ENCODE results near the gene SEC24D. TPM values are rescaled to one million over a fixed set of nuclear protein-coding genes. Genes with fewer than 3 reads are reported as not detected.

SEC24D gene
- total and polyA plus RNA-seq, 2 experiments from 2014 or later, result 37.6 to 94.8 TPM

DNA sequence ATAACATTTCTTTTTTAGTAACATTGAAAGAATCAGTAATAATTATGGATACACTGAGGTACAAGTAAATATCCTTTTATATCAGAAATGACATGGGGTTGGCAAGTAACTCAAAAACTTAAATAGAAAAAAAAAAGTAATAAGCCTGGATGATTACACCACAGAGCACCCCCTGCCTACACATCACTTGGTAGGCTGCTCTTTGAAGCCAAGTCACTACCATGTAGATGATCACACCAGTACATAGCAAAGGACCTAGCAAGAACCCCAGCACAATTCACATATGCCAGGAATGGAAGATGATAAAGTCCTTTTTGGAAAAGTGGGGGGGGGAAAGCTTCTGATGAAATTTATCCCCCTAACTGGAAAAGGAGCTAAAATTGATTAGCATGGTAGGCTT, 93.9 kb downstream of the SEC24D start (continued):
- TF ChIP-seq, protein P1, sequence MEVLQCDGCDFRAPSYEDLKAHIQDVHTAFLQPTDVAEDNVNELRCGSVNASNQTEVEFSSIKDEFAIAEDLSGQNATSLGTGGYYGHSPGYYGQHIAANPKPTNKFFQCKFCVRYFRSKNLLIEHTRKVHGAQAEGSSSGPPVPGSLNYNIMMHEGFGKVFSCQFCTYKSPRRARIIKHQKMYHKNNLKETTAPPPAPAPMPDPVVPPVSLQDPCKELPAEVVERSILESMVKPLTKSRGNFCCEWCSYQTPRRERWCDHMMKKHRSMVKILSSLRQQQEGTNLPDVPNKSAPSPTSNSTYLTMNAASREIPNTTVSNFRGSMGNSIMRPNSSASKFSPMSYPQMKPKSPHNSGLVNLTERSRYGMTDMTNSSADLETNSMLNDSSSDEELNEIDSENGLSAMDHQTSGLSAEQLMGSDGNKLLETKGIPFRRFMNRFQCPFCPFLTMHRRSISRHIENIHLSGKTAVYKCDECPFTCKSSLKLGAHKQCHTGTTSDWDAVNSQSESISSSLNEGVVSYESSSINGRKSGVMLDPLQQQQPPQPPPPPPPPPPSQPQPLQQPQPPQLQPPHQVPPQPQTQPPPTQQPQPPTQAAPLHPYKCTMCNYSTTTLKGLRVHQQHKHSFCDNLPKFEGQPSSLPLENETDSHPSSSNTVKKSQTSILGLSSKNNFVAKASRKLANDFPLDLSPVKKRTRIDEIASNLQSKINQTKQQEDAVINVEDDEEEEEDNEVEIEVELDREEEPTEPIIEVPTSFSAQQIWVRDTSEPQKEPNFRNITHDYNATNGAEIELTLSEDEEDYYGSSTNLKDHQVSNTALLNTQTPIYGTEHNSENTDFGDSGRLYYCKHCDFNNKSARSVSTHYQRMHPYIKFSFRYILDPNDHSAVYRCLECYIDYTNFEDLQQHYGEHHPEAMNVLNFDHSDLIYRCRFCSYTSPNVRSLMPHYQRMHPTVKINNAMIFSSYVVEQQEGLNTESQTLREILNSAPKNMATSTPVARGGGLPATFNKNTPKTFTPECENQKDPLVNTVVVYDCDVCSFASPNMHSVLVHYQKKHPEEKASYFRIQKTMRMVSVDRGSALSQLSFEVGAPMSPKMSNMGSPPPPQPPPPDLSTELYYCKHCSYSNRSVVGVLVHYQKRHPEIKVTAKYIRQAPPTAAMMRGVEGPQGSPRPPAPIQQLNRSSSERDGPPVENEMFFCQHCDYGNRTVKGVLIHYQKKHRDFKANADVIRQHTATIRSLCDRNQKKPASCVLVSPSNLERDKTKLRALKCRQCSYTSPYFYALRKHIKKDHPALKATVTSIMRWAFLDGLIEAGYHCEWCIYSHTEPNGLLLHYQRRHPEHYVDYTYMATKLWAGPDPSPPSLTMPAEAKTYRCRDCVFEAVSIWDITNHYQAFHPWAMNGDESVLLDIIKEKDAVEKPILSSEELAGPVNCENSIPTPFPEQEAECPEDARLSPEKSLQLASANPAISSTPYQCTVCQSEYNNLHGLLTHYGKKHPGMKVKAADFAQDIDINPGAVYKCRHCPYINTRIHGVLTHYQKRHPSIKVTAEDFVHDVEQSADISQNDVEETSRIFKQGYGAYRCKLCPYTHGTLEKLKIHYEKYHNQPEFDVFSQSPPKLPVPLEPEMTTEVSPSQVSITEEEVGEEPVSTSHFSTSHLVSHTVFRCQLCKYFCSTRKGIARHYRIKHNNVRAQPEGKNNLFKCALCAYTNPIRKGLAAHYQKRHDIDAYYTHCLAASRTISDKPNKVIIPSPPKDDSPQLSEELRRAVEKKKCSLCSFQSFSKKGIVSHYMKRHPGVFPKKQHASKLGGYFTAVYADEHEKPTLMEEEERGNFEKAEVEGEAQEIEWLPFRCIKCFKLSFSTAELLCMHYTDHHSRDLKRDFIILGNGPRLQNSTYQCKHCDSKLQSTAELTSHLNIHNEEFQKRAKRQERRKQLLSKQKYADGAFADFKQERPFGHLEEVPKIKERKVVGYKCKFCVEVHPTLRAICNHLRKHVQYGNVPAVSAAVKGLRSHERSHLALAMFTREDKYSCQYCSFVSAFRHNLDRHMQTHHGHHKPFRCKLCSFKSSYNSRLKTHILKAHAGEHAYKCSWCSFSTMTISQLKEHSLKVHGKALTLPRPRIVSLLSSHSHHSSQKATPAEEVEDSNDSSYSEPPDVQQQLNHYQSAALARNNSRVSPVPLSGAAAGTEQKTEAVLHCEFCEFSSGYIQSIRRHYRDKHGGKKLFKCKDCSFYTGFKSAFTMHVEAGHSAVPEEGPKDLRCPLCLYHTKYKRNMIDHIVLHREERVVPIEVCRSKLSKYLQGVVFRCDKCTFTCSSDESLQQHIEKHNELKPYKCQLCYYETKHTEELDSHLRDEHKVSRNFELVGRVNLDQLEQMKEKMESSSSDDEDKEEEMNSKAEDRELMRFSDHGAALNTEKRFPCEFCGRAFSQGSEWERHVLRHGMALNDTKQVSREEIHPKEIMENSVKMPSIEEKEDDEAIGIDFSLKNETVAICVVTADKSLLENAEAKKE (CRISPR knock-in tag; IDR thresholded peaks at IDR 0.05), result no peak
- TF ChIP-seq STAT1 (IDR thresholded peaks at IDR 0.05; ENCODE audit: unreplicated experiment), result no peak
- TF ChIP-seq ZNF331 (CRISPR knock-in tag; IDR thresholded peaks at IDR 0.05; ENCODE audit: low read depth), result no peak

DNA sequence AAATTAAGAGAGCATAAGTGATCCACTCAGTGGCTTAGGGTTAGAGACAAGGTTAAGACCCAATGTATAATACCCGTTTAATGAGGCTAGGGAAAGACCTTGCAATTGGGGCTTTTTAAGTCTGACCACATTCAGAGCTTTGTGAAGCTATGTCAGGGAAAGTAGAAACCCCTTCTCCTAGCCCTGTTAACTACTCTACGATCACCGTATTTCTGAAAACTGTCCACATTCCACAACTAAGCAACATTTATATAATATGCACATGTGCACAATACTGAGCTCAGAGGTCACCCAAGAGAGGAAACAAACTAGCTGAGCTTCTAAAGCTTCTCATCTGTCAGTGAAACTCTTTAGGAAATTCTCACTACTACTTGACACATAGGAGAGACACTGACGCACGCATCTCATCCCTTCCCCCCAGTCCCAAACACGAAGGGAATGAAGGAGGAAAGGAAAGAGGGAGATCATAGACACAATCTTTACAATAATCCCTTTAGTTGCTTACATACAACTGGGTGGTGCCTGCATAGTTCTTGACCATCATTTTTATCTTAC, 94.5 kb downstream of the SEC24D start:
- H3K27ac Mint-ChIP-seq, result 0 out of 2 replicates have a peak overlapping the region, but pooled peaks have one; percentile 22
- no peak overlapping the region for H3K4me3 ChIP-seq
- H3K27ac ChIP-seq (ENCODE audit: low read depth), result peak overlapping the region; percentile 35
- no peaks in the 10 kb centered on the region for H3K27me3 Mint-ChIP-seq (ENCODE audit: insufficient read depth, low read depth, poor library complexity)
- H3K9me3 Mint-ChIP-seq, result no peaks in the 10 kb centered on the region
- H3K4me3 Mint-ChIP-seq, result no peak overlapping the region
- DNase-seq (ENCODE audit: low spot score) (no peak), ATAC-seq (no peak)
- H2AFZ ChIP-seq, result no peak overlapping the region
- no peaks in the 10 kb centered on the region; the same call in 1 of the 2 replicates for H3F3A ChIP-seq (replicated peaks; ENCODE audit: low read depth)
- H3K4me1 ChIP-seq (ENCODE audit: insufficient read depth), result 0 out of 2 replicates have a peak, but pooled peaks cover 6% of the 10 kb centered on the region
- no peak overlapping the region for H3K4me2 ChIP-seq
- H3K79me2 ChIP-seq (replicated peaks; ENCODE audit: insufficient read depth), result no peaks in the 10 kb centered on the region
- H3K9me2 ChIP-seq (ENCODE audit: insufficient read depth), result no peaks in the 10 kb centered on the region
- peaks cover 55% of the 10 kb centered on the region for H3K36me3 Mint-ChIP-seq (ENCODE audit: low read depth)
- H3K36me3 ChIP-seq (ENCODE audit: insufficient read depth), result peaks cover 40% of the 10 kb centered on the region
- H3K27me3 ChIP-seq (ENCODE audit: insufficient read depth), result no peaks in the 10 kb centered on the region
- peaks cover 3% of the 10 kb centered on the region; the same call in 2 of the 3 replicates for H3K4me1 Mint-ChIP-seq
- H4K20me1 ChIP-seq (replicated peaks; ENCODE audit: insufficient read depth), result no peaks in the 10 kb centered on the region; the same call in 1 of the 2 replicates
- TF ChIP-seq ZNF331 (CRISPR knock-in tag; IDR thresholded peaks at IDR 0.05; ENCODE audit: low read depth), result no peak
- TF ChIP-seq EZH2 (IDR thresholded peaks at IDR 0.05; ENCODE audit: low read depth, unreplicated experiment), result no peak
- TF ChIP-seq, protein P2, sequence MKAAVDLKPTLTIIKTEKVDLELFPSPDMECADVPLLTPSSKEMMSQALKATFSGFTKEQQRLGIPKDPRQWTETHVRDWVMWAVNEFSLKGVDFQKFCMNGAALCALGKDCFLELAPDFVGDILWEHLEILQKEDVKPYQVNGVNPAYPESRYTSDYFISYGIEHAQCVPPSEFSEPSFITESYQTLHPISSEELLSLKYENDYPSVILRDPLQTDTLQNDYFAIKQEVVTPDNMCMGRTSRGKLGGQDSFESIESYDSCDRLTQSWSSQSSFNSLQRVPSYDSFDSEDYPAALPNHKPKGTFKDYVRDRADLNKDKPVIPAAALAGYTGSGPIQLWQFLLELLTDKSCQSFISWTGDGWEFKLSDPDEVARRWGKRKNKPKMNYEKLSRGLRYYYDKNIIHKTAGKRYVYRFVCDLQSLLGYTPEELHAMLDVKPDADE (IDR thresholded peaks at IDR 0.05), result no peak
- no peak for TF ChIP-seq EZH2phosphoT487 (IDR thresholded peaks at IDR 0.05; ENCODE audit: unreplicated experiment)
- TF ChIP-seq NANOG (IDR thresholded peaks at IDR 0.05; ENCODE audit: borderline replicate concordance), result no peak
- TF ChIP-seq, protein P3, sequence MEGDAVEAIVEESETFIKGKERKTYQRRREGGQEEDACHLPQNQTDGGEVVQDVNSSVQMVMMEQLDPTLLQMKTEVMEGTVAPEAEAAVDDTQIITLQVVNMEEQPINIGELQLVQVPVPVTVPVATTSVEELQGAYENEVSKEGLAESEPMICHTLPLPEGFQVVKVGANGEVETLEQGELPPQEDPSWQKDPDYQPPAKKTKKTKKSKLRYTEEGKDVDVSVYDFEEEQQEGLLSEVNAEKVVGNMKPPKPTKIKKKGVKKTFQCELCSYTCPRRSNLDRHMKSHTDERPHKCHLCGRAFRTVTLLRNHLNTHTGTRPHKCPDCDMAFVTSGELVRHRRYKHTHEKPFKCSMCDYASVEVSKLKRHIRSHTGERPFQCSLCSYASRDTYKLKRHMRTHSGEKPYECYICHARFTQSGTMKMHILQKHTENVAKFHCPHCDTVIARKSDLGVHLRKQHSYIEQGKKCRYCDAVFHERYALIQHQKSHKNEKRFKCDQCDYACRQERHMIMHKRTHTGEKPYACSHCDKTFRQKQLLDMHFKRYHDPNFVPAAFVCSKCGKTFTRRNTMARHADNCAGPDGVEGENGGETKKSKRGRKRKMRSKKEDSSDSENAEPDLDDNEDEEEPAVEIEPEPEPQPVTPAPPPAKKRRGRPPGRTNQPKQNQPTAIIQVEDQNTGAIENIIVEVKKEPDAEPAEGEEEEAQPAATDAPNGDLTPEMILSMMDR (conservative IDR thresholded peaks at IDR 0.05; ENCODE audit: low read depth in 2 of 2), result no peak
- no peak for TF ChIP-seq JUNB (IDR thresholded peaks at IDR 0.05; ENCODE audit: unreplicated experiment)
- no peak for TF ChIP-seq STAT1 (IDR thresholded peaks at IDR 0.05; ENCODE audit: unreplicated experiment)
- TF ChIP-seq ZNF114 (CRISPR knock-in tag; IDR thresholded peaks at IDR 0.05), result no peak
- TF ChIP-seq CREB1 (CRISPR knock-in tag; IDR thresholded peaks at IDR 0.05; ENCODE audit: low read depth), result no peak
- TF ChIP-seq POLR2AphosphoS5 (IDR thresholded peaks at IDR 0.05; ENCODE audit: low read depth), result no peak
